CD4-positive, alpha-beta T cell (primary cell): ENCODE measurements around the gene MICAL2. TPM values are rescaled to one million over a fixed set of nuclear protein-coding genes. Genes with fewer than 3 reads are reported as not detected.

Experiments
- ATAC-seq: fragments of 200-7000 bp; cut with Tn5 transposase; one replicate; pipeline ENCODE4 v1.10.0; 2022; ENCODE audit warnings: mild to moderate bottlenecking; ENCODE audit not compliant: poor library complexity
- CTCF ChIA-PET: fragments of 350-600 bp; sonication (Branson Sonifier 250); formaldehyde crosslinking; loops from one replicate; lab custom pipeline; 2021; ENCODE audit warnings: antibody characterized with exemption, inconsistent platforms; lab: Charles Lee
- POLR2A ChIA-PET: fragments of 350-600 bp; sonication (Branson Sonifier 250); formaldehyde crosslinking; loops from one replicate; lab custom pipeline; 2021; ENCODE audit warnings: antibody characterized with exemption, inconsistent platforms; lab: Charles Lee
- DNase-seq, 14 experiments: peaks; one replicate each; pipeline ENCODE4 v3.0.0-alpha.2; 2013 to 2020; ENCODE audit warnings: mixed read lengths in 2 of 14
- H3K27ac ChIP-seq, 2 donors: one replicate each; pipeline versions ENCODE4 v1.5.1 to v1.7.0; 2013; ENCODE audit warnings: low read length in 2 of 2, low read depth in 1 of 2, mild to moderate bottlenecking in 1 of 2
- H3K27me3 ChIP-seq, 2 experiments: 1 replicate in 1 of 2; 2 replicates in 1 of 2; pipeline versions ENCODE4 v1.6.1 to v1.7.0; 2013; ENCODE audit warnings: low read length in 2 of 2, control low read depth in 1 of 2, mild to moderate bottlenecking in 1 of 2, moderate library complexity in 1 of 2; ENCODE audit not compliant: insufficient read depth in 2 of 2, control insufficient read depth in 1 of 2
- H3K36me3 ChIP-seq: one replicate; pipeline ENCODE4 v1.6.1; 2013; ENCODE audit warnings: low read length, control low read depth; ENCODE audit not compliant: insufficient read depth
- H3K4me1 ChIP-seq: one replicate; pipeline ENCODE4 v1.6.1; 2013; ENCODE audit warnings: low read length, control low read depth; ENCODE audit not compliant: insufficient read depth
- H3K4me3 ChIP-seq: one replicate; pipeline ENCODE4 v1.5.1; 2013; ENCODE audit warnings: mild to moderate bottlenecking, low read length, moderate library complexity
- H3K9me3 ChIP-seq, 2 experiments: 1 replicate in 1 of 2; 2 replicates in 1 of 2; pipeline versions ENCODE4 v1.6.1 to v1.7.0; 2013; ENCODE audit warnings: low read length in 2 of 2, mild to moderate bottlenecking in 2 of 2, control low read depth in 1 of 2, moderate library complexity in 1 of 2; ENCODE audit not compliant: control insufficient read depth in 1 of 2, insufficient read depth in 1 of 2
- H3K27ac Mint-ChIP-seq: one replicate; pipeline ENCODE4 v1.8.0; 2020; ENCODE audit warnings: mixed read lengths
- H3K27me3 Mint-ChIP-seq: one replicate; pipeline ENCODE4 v1.8.0; 2021; ENCODE audit warnings: mixed read lengths
- H3K36me3 Mint-ChIP-seq: one replicate; pipeline ENCODE4 v1.8.0; 2021; ENCODE audit warnings: low read depth, mixed read lengths
- H3K4me1 Mint-ChIP-seq: one replicate; pipeline ENCODE4 v1.8.0; 2021; ENCODE audit warnings: low read depth, mixed read lengths
- H3K4me3 Mint-ChIP-seq: one replicate; pipeline ENCODE4 v1.8.0; 2020; ENCODE audit warnings: mild to moderate bottlenecking, mixed read lengths
- H3K9me3 Mint-ChIP-seq: one replicate; pipeline ENCODE4 v1.8.0; 2020; ENCODE audit warnings: mixed read lengths
- intact Hi-C, 2 experiments: fragments of 100-400 bp; cut with DNase I in 1 of 2; cut with micrococcal nuclease in 1 of 2; formaldehyde crosslinking; loops; one replicate each; pipeline versions ENCODE4 v1.15.1 to v1.9.0; 2023 to 2025; cut with DNase I, micrococcal nuclease
- total RNA-seq, 174 experiments: library from RNA in 2 of 174; stranded (reverse) in 2 of 174; gene quantifications; one replicate each; pipeline ENCODE4 v1.2.3 and lab custom pipeline; 2021 to 2026
- TF ChIP-seq, protein P1 (sequence below): fragments of 200-600 bp; IDR thresholded peaks from one replicate; pipeline ENCODE4 v1.8.0; 2022; ENCODE audit warnings: antibody characterized with exemption, mild to moderate bottlenecking

Gene MICAL2
- total RNA-seq, 2 experiments from 2014 or later = 12.8 to 14.1 TPM

DNA sequence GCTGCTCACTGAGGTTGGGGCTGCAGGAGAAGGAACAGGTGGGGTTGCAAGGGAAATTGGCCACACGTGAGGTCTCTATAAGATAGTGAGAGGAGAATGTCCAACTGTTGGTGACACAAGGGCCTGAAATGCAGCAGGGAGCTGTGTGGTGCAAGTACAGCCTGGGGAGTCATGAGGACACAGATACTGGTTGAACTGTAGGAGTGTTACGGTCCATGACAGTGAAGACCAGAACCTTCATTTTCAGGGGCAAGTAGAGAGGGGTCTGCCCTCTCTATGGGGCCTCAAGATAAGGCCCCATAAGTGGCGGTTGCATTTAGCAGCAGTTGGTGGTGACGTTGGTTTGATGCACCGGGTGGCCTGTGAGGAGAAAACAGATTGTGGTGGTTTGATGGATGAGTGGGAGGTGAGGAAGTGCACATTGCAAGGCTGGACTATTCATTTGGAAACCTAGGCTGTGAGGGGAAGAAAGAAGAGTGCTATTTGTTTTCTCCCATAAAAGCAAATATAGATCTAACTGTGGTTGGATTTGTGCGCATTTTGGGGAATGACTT is 39.4 kb downstream of the MICAL2 start:
- H3K4me1 Mint-ChIP-seq = peaks cover 50% of the 10 kb centered on the region
- CTCF ChIA-PET = no interaction called here
- H3K27me3 ChIP-seq = no peaks in the 10 kb centered on the region
- H3K27ac Mint-ChIP-seq = peak overlapping the region; percentile 25
- no peak overlapping the region for H3K4me3 ChIP-seq
- TF ChIP-seq, protein P1, sequence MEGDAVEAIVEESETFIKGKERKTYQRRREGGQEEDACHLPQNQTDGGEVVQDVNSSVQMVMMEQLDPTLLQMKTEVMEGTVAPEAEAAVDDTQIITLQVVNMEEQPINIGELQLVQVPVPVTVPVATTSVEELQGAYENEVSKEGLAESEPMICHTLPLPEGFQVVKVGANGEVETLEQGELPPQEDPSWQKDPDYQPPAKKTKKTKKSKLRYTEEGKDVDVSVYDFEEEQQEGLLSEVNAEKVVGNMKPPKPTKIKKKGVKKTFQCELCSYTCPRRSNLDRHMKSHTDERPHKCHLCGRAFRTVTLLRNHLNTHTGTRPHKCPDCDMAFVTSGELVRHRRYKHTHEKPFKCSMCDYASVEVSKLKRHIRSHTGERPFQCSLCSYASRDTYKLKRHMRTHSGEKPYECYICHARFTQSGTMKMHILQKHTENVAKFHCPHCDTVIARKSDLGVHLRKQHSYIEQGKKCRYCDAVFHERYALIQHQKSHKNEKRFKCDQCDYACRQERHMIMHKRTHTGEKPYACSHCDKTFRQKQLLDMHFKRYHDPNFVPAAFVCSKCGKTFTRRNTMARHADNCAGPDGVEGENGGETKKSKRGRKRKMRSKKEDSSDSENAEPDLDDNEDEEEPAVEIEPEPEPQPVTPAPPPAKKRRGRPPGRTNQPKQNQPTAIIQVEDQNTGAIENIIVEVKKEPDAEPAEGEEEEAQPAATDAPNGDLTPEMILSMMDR = no peak
- no peak for ATAC-seq
- no peak overlapping the region for H3K4me3 Mint-ChIP-seq
- POLR2A ChIA-PET = no interaction called here
- no peaks in the 10 kb centered on the region for H3K36me3 Mint-ChIP-seq
- no peak for DNase-seq
- no peaks in the 10 kb centered on the region for H3K27me3 Mint-ChIP-seq
- no peaks in the 10 kb centered on the region for H3K9me3 ChIP-seq
- H3K36me3 ChIP-seq = no peaks in the 10 kb centered on the region
- no peak overlapping the region for H3K27ac ChIP-seq
- no peaks in the 10 kb centered on the region for H3K9me3 Mint-ChIP-seq
- H3K4me1 ChIP-seq = peaks cover 26% of the 10 kb centered on the region
- intact Hi-C loops = no loop called here

DNA sequence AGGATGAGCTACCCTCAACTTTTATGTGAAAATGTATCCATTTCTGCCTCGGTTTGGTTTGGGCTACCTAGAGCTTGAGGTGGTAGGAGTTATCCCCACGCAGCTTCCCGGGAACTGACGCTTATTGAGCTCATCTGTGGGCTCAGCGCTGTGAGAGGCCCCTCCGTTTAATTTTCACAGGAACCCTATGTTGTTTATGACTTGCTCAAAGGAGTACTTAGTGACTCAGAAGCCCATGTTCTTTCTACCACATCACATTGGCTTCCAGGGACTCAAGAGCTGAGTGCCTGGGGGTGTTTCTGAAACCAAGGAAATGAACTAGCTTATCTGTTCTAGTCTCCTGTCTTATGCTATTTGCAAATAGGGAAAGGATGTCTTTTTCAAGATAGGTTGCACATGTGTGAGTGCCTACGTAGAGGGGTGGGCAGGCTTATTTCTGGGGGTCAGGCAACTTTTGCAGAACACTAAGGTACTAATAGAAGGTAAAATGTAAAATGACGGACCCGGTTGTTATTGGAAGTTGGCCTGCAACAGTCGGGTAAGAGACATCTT is 40.5 kb downstream of the MICAL2 start:
- Histone ChIP-seq H3K36me3 (no peaks in the 10 kb centered on the region), H3K27me3 (no peaks in the 10 kb centered on the region), H3K27ac (no peak overlapping the region), H3K4me1 (peaks cover 19% of the 10 kb centered on the region), H3K4me3 (no peak overlapping the region), H3K9me3 (no peaks in the 10 kb centered on the region)
- H3K27me3 Mint-ChIP-seq = no peaks in the 10 kb centered on the region
- no peaks in the 10 kb centered on the region for H3K9me3 Mint-ChIP-seq
- no peak overlapping the region for H3K4me3 Mint-ChIP-seq
- DNase-seq (no peak), ATAC-seq (peak; percentile 56)
- TF ChIP-seq, protein P1 = no peak
- H3K36me3 Mint-ChIP-seq = no peaks in the 10 kb centered on the region
- H3K4me1 Mint-ChIP-seq = peaks cover 45% of the 10 kb centered on the region
- H3K27ac Mint-ChIP-seq = no peak overlapping the region
- POLR2A ChIA-PET = interaction anchor here (0.5 to 1.1 kb wide), 5 partner anchors 9 to 45 kb away, joined by 3 to 5 read pairs (median 3); no protein-coding TSS in a partner anchor
- CTCF ChIA-PET = interaction anchor here (1.1 kb wide), 1 partner anchor 8 kb away, joined by 3 read pairs; no protein-coding TSS in a partner anchor
- intact Hi-C loops = no loop called here

DNA sequence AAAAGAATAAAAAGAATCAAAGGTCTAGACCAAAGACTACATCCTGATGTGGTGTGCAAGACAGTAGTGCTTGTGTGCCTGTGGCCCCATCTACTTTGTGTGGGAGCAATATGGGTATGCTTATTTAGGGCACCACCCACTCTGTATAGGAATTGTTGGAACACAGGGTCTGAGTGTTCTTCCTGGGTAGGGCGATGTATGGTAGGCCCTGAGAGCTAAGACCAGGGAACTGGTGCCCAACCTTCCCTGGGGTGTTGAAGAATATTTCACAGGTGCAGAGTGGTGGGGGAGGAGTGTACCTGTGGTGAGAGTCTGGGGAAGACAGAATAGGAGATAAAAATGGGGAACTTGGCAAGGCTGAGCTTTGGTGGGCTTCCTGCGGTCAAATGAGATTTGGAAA is 41.9 kb downstream of the MICAL2 start:
- ChIA-PET POLR2A (interaction anchor here (0.6 to 1.0 kb wide), 3 partner anchors 18 to 48 kb away, joined by 3 to 4 read pairs (median 3); no protein-coding TSS in a partner anchor), CTCF (interaction anchor here (0.6 kb wide), 1 partner anchor 147 kb away, joined by 3 read pairs; no protein-coding TSS in a partner anchor)
- no peaks in the 10 kb centered on the region for H3K27me3 Mint-ChIP-seq
- no peaks in the 10 kb centered on the region for H3K36me3 Mint-ChIP-seq
- no peak for DNase-seq
- H3K4me3 Mint-ChIP-seq = no peak overlapping the region
- Histone ChIP-seq H3K27ac (no peak overlapping the region), H3K4me1 (peaks cover 33% of the 10 kb centered on the region), H3K9me3 (no peaks in the 10 kb centered on the region), H3K27me3 (no peaks in the 10 kb centered on the region), H3K4me3 (no peak overlapping the region), H3K36me3 (no peaks in the 10 kb centered on the region)
- peaks cover 57% of the 10 kb centered on the region for H3K4me1 Mint-ChIP-seq
- intact Hi-C loops = no loop called here
- TF ChIP-seq, protein P1 = no peak
- ATAC-seq = peak; percentile 47
- H3K9me3 Mint-ChIP-seq = no peaks in the 10 kb centered on the region
- H3K27ac Mint-ChIP-seq = peak overlapping the region; percentile 55
